Smooth muscle cell (in vitro differentiated cells): Measurements from ENCODE around the gene EFCC1. TPM values are rescaled to one million over a fixed set of nuclear protein-coding genes. Genes with fewer than 3 reads are reported as not detected.

Source experiments
- DNase-seq: peaks from one replicate; lab custom pipeline; 2025; ENCODE audit not compliant: unreplicated experiment; lab: John Stamatoyannopoulos, UW
- H2AFZ ChIP-seq: fragments of 200-600 bp; sonication (generic); 2 replicates; pipeline ENCODE4 v1.6.0; 2016; ENCODE audit warnings: antibody characterized with exemption, low read depth, mild to moderate bottlenecking
- H3F3A ChIP-seq: fragments of 200-600 bp; sonication (generic); 2 replicates; pipeline ENCODE4 v1.6.0; 2017; ENCODE audit warnings: antibody characterized with exemption, low read depth
- H3K27ac ChIP-seq: fragments of 200-600 bp; sonication (generic); 2 replicates; pipeline ENCODE4 v1.5.1; 2016; ENCODE audit warnings: low read depth, mild to moderate bottlenecking
- H3K27me3 ChIP-seq: fragments of 200-600 bp; sonication (generic); 2 replicates; pipeline ENCODE4 v1.6.1; 2016; ENCODE audit warnings: low read depth, mild to moderate bottlenecking
- H3K36me3 ChIP-seq: fragments of 200-600 bp; sonication (generic); 2 replicates; pipeline ENCODE4 v1.5.1; 2016; ENCODE audit warnings: low read depth
- H3K4me1 ChIP-seq: fragments of 200-600 bp; sonication (generic); 2 replicates; pipeline ENCODE4 v1.5.1; 2016; ENCODE audit warnings: low read depth
- H3K4me2 ChIP-seq: fragments of 200-600 bp; sonication (generic); 2 replicates; pipeline ENCODE4 v1.6.0; 2016; ENCODE audit warnings: mild to moderate bottlenecking
- H3K4me3 ChIP-seq: fragments of 200-600 bp; sonication (generic); 2 replicates; pipeline ENCODE4 v1.5.1; 2016; ENCODE audit warnings: mild to moderate bottlenecking
- H3K79me2 ChIP-seq: fragments of 200-600 bp; sonication (generic); 2 replicates; pipeline ENCODE4 v1.6.0; 2016; ENCODE audit warnings: low read depth, mild to moderate bottlenecking
- H3K9ac ChIP-seq: fragments of 200-600 bp; sonication (generic); 2 replicates; pipeline ENCODE4 v1.6.0; 2016; ENCODE audit warnings: low read depth
- H3K9me3 ChIP-seq: fragments of 200-600 bp; sonication (generic); replicated peaks from 2 replicates; pipeline ENCODE4 v1.5.1; 2016; ENCODE audit warnings: low read depth
- H4K20me1 ChIP-seq: fragments of 200-600 bp; sonication (generic); 2 replicates; pipeline ENCODE4 v1.6.0; 2016; ENCODE audit warnings: low read depth
- CTCF ChIP-seq: fragments of 200-600 bp; sonication (generic); IDR thresholded peaks from 2 replicates; pipeline ENCODE4 v1.5.1; 2017; ENCODE audit warnings: borderline replicate concordance, mild to moderate bottlenecking, antibody characterized with exemption; ENCODE audit not compliant: insufficient read depth, poor library complexity, severe bottlenecking
- WGBS: methylation state at CpG from one replicate; pipeline ENCODE4 v1.1.7; 2016; ENCODE audit warnings: low lambda C conversion rate; 5-methylcytosine and 5-hydroxymethylcytosine counted together
- polyA plus RNA-seq: library from polyadenylated mRNA; unstranded; fragments of >200 nt; fragmentation: Nextera tagmentation; extraction: Ambion mirVana; gene quantifications from 2 replicates; pipeline ENCODE4 v1.2.1, GENCODE V29; 2016
- total RNA-seq: library from RNA; depleted of rRNA; stranded (reverse); fragments of >200 nt; gene quantifications from 2 replicates; pipeline ENCODE4 v1.2.3, GENCODE V29; 2014

The EFCC1 gene
- total and polyA plus RNA-seq, 2 experiments from 2014 or later, result 0.26 TPM; not detected in 1

GRCh38 chr3:128994173-128994512 lies 7.0 kb upstream of the EFCC1 start:
- no peak for DNase-seq
- no peaks in the 10 kb centered on the region for H3K36me3 ChIP-seq

GRCh38 chr3:128994581-128995546 lies 6.2 kb upstream of the EFCC1 start:
- Histone ChIP-seq H3K9me3 (no peaks in the 10 kb centered on the region), H3K4me1 (peaks cover 28% of the 10 kb centered on the region), H3F3A (no peaks in the 10 kb centered on the region), H3K79me2 (no peaks in the 10 kb centered on the region), H3K9ac (no peak overlapping the region), H3K4me2 (peak overlapping the region; percentile 86), H3K4me3 (no peak overlapping the region), H3K36me3 (no peaks in the 10 kb centered on the region), H3K27ac (no peak overlapping the region), H2AFZ (peak overlapping the region; percentile 64), H3K27me3 (peaks cover 41% of the 10 kb centered on the region), H4K20me1 (no peaks in the 10 kb centered on the region)
- no peak for DNase-seq
- no peak for TF ChIP-seq CTCF
- 89% methylated on average over 19 of the region's 19 CpGs for WGBS

More at GRCh38 chr3:128994173-128994512, 7.0 kb upstream of the EFCC1 start:
- Histone ChIP-seq H3K4me2 (peak overlapping the region; percentile 86), H3K4me3 (peak overlapping the region; percentile 56), H3K27me3 (peaks cover 34% of the 10 kb centered on the region), H3K4me1 (peaks cover 28% of the 10 kb centered on the region), H3K27ac (no peak overlapping the region), H3K79me2 (no peaks in the 10 kb centered on the region), H3F3A (no peaks in the 10 kb centered on the region), H4K20me1 (no peaks in the 10 kb centered on the region), H3K9ac (no peak overlapping the region), H3K9me3 (no peaks in the 10 kb centered on the region), H2AFZ (peak overlapping the region; percentile 64)
- WGBS, result 11% methylated on average over 9 of the region's 13 CpGs
- TF ChIP-seq CTCF, result no peak

- Histone ChIP-seq H2AFZ (no peak overlapping the region), H3K36me3 (no peaks in the 10 kb centered on the region), H3K27ac (no peak overlapping the region), H3F3A (no peaks in the 10 kb centered on the region), H3K27me3 (peaks cover 50% of the 10 kb centered on the region), H4K20me1 (no peaks in the 10 kb centered on the region), H3K4me3 (no peak overlapping the region), H3K9me3 (no peaks in the 10 kb centered on the region), H3K9ac (no peak overlapping the region), H3K79me2 (no peaks in the 10 kb centered on the region), H3K4me2 (no peak overlapping the region), H3K4me1 (peaks cover 31% of the 10 kb centered on the region)
- 96% methylated on average over 1 of the region's 1 CpG for WGBS
- no peak for DNase-seq
- no peak for TF ChIP-seq CTCF
Observed at GRCh38 chr3:128995737-128996136, 5.4 kb upstream of the EFCC1 start.
